ENCODE measurements around the gene SNX25. TPM values are rescaled to one million over a fixed set of nuclear protein-coding genes. Genes with fewer than 3 reads are reported as not detected.

The SNX25 gene
- total and polyA plus RNA-seq, 2 of the 13 experiments (the other 11 are each of a cell fraction or from before 2014, with no cell fraction given) = 23.4 to 23.5 TPM

DNA sequence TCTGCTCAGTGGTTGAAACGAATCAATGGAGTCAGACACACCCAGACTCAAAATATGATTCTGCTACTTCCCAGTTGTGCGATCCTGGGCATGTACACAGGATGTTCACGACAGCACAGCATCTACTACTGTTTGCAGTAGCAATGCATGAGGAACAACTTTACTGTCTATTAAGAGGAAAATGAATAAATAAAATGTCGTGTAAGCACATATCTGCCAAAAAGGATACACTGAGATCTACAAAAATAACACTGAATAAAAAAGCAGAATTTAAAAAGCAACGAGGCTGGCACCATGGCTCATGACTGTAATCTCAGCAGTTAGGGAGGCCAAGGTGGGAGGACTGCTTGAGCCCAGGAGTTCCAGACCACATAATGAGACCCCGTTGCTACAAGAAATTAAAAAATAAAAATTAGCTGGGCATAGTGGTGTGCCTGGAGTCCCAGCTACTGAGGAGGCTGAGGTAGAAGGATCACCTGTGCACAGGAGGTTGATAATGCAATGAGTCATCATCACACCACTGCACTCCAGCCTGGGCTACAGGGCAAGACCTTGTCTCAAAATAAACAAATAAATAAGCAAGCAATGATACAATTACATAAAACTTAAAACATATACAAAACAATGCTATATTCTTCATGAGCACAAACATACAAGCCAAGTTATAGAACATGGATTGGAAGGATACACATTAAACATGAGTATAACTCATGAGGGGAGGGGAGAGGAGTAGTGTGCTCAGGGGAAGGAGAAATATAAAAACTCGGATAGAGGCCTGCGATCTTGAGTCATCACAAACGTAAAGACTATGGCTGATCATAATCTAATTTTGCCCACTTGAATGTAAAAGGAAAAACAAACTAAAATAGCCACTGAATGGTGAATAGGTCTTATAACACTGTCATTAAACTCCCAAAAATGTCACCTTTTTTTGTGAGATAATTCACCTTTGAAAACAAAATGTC, 14.2 kb upstream of the SNX25 start:
- H3K27ac ChIP-seq (ENCODE audit: extremely low read length, insufficient read depth, low read length) = no peak overlapping the region
- H3K4me2 ChIP-seq (ENCODE audit: low read depth, low read length) = no peak overlapping the region

DNA sequence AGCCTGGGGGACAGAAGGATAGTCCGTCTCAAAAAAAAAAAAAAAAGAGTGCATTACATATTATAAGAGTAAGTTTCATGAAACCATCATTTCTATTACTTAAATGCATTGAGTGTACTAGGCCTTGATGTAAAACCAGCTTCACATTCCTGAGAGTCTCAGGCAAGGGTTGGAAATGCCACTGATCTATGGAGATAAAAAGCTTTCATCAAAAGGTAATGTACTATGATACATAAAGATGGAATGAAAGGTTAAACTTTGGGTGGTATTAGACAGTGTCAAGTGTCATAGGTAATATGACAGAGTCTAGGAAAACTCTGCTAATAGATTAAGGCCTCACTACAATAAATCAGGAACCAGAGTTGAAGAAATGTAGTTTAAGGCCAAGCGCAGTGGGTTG, 13.0 kb upstream of the SNX25 start:
- Histone ChIP-seq H3K9me3 (ENCODE audit: low read length) (no peaks in the 10 kb centered on the region), H4K20me1 (ENCODE audit: insufficient read depth, low read length) (peaks cover 10% of the 10 kb centered on the region; the same call in 1 of the 2 replicates), H3K4me3 (replicated peaks in 1 of 3; ENCODE audit: insufficient read depth in 1 of 3, low read depth in 2 of 3, low read length in 3 of 3) (no peak overlapping the region), H3K4me1 (ENCODE audit: insufficient read depth, low read length) (peaks cover 27% of the 10 kb centered on the region), H3K27ac (ENCODE audit: extremely low read length, insufficient read depth, low read length) (no peak overlapping the region), H2AFZ (ENCODE audit: low read length) (no peak overlapping the region), H3K79me2 (ENCODE audit: insufficient read depth, low read length) (peaks cover 68% of the 10 kb centered on the region), H3K4me2 (ENCODE audit: low read depth, low read length) (no peak overlapping the region), H3K27me3 (ENCODE audit: control insufficient read depth in 1 of 2, insufficient read depth in 2 of 2, low read length in 2 of 2) (no peaks in the 10 kb centered on the region), H3K36me3 (replicated peaks in 1 of 2; ENCODE audit: control insufficient read depth in 1 of 2, insufficient read depth in 2 of 2, low read length in 2 of 2) (peaks cover 0 to 5% of the 10 kb centered on the region in 2 experiments; a peak in 4 of 5 replicates), H3K9ac (ENCODE audit: insufficient read depth, low read depth, low read length) (no peak overlapping the region)
- TF ChIP-seq ZNF609 (CRISPR knock-in tag; IDR thresholded peaks at IDR 0.05; ENCODE audit: borderline replicate concordance) (no peak), ZBTB7B (CRISPR knock-in tag; IDR thresholded peaks at IDR 0.05) (no peak), GRHL1 (CRISPR knock-in tag; conservative IDR thresholded peaks at IDR 0.05) (no peak), AGO1 (IDR thresholded peaks at IDR 0.05; ENCODE audit: low read depth, low read length, poor library complexity, severe bottlenecking) (no peak)
- FAIRE-seq (no peak), ATAC-seq (no peak), DNase-seq (ENCODE audit: low spot score) (no peak)
- CTCF ChIA-PET (ENCODE audit: low intra/inter-chr PET ratio, low total read pairs) = no interaction called here
- POLR2A ChIA-PET = interaction anchor here (1.4 kb wide), 1 partner anchor 13 kb away, joined by 3 read pairs; no protein-coding TSS in a partner anchor
- intact Hi-C loops (cut with micrococcal nuclease; ENCODE audit: unreplicated experiment) (no loop called here), in situ Hi-C loops (cut with HindIII; ENCODE audit: extremely low pct_ligation_motif_present, low pct_unique_long_range_greater_than_20kb) (no loop called here)
- 98% methylated on average over 2 of the region's 2 CpGs for WGBS (ENCODE audit: low lambda C conversion rate)
- BruUV-seq (replicated peaks) = no TSS peak

More for the DNA sequence above, 14.2 kb upstream of the SNX25 start:
- TF ChIP-seq IRF2 (CRISPR knock-in tag; IDR thresholded peaks at IDR 0.05) = no peak
- peak; percentile 73 for TF ChIP-seq FOSL2 (CRISPR knock-in tag; IDR thresholded peaks at IDR 0.05)
- TF ChIP-seq MAFK (conservative IDR thresholded peaks at IDR 0.05 in 1 of 2, IDR thresholded peaks at IDR 0.05 in 1 of 2; ENCODE audit: low read length in 2 of 2) = peak; percentile 38 to 54; a peak in 2 of 4 replicates
- no peak for ATAC-seq
- ChIA-PET POLR2A (no interaction called here), CTCF (ENCODE audit: low intra/inter-chr PET ratio, low total read pairs) (no interaction called here)
- H3K36me3 ChIP-seq (replicated peaks in 1 of 2; ENCODE audit: control insufficient read depth in 1 of 2, insufficient read depth in 2 of 2, low read length in 2 of 2) = peaks cover 2 to 11% of the 10 kb centered on the region in 2 experiments
- intact Hi-C loops (cut with micrococcal nuclease; ENCODE audit: unreplicated experiment) (no loop called here), in situ Hi-C loops (cut with HindIII; ENCODE audit: extremely low pct_ligation_motif_present, low pct_unique_long_range_greater_than_20kb) (no loop called here)
- H4K20me1 ChIP-seq (ENCODE audit: insufficient read depth, low read length) = peaks cover 10% of the 10 kb centered on the region; the same call in 1 of the 2 replicates
- no peak for DNase-seq (ENCODE audit: low spot score)
- no TSS peak for BruUV-seq (replicated peaks)
- no peak overlapping the region for H2AFZ ChIP-seq (ENCODE audit: low read length)
- no peaks in the 10 kb centered on the region for H3K27me3 ChIP-seq (ENCODE audit: control insufficient read depth in 1 of 2, insufficient read depth in 2 of 2, low read length in 2 of 2)
- no peaks in the 10 kb centered on the region for H3K9me3 ChIP-seq (ENCODE audit: low read length)
- H3K9ac ChIP-seq (ENCODE audit: insufficient read depth, low read depth, low read length) = no peak overlapping the region
- H3K4me3 ChIP-seq (replicated peaks in 1 of 3; ENCODE audit: insufficient read depth in 1 of 3, low read depth in 2 of 3, low read length in 3 of 3) = no peak overlapping the region
- WGBS (ENCODE audit: low lambda C conversion rate) = 96% methylated on average over 9 of the region's 9 CpGs
- H3K4me1 ChIP-seq (ENCODE audit: insufficient read depth, low read length) = peaks cover 15% of the 10 kb centered on the region
- no peak for FAIRE-seq
- peaks cover 59% of the 10 kb centered on the region for H3K79me2 ChIP-seq (ENCODE audit: insufficient read depth, low read length)
